Astrocyte (in vitro differentiated cells and primary cell): ENCODE measurements around the gene CYP39A1. TPM values are rescaled to one million over a fixed set of nuclear protein-coding genes. Genes with fewer than 3 reads are reported as not detected.

Experiments used
- DNase-seq: peaks from one replicate; pipeline ENCODE4 v3.0.0-alpha.2; 2010; ENCODE audit warnings: low read depth
- FAIRE-seq: peaks from 2 replicates; lab custom pipeline; 2011; peaks lifted over from hg19 to GRCh38; lab: Jason Lieb, UNC
- H2AFZ ChIP-seq: 2 replicates; pipeline ENCODE4 v1.6.0; 2012; ENCODE audit warnings: low read depth, low read length, inconsistent platforms
- H3K27ac ChIP-seq: 2 replicates; pipeline ENCODE4 v1.5.1; 2011; ENCODE audit warnings: low read depth, low read length, inconsistent platforms
- H3K27me3 ChIP-seq: 2 replicates; pipeline ENCODE4 v1.6.0; 2011; ENCODE audit warnings: low read length, inconsistent platforms; ENCODE audit not compliant: insufficient read depth
- H3K36me3 ChIP-seq: 2 replicates; pipeline ENCODE4 v1.5.1; 2011; ENCODE audit warnings: low read length, inconsistent platforms; ENCODE audit not compliant: insufficient read depth
- H3K4me1 ChIP-seq: 2 replicates; pipeline ENCODE4 v1.5.1; 2011; ENCODE audit warnings: low read length, inconsistent platforms; ENCODE audit not compliant: insufficient read depth
- H3K4me2 ChIP-seq: 2 replicates; pipeline ENCODE4 v1.6.0; 2012; ENCODE audit warnings: low read length, inconsistent platforms
- H3K4me3 ChIP-seq: 2 replicates; pipeline ENCODE4 v1.5.1; 2011; ENCODE audit warnings: low read depth, mild to moderate bottlenecking, low read length, inconsistent platforms; ENCODE audit not compliant: insufficient read depth
- H3K79me2 ChIP-seq: 2 replicates; pipeline ENCODE4 v1.6.0; 2012; ENCODE audit warnings: mild to moderate bottlenecking, low read length, inconsistent platforms; ENCODE audit not compliant: insufficient read depth
- H3K9ac ChIP-seq: 2 replicates; pipeline ENCODE4 v1.6.0; 2012; ENCODE audit warnings: mild to moderate bottlenecking, low read length, inconsistent platforms
- H3K9me3 ChIP-seq: 2 replicates; pipeline ENCODE4 v1.5.1; 2012; ENCODE audit warnings: low read depth, mild to moderate bottlenecking, low read length, inconsistent platforms; ENCODE audit not compliant: insufficient read depth
- H4K20me1 ChIP-seq: 2 replicates; pipeline ENCODE4 v1.6.0; 2012; ENCODE audit warnings: low read length, inconsistent platforms; ENCODE audit not compliant: insufficient read depth
- H3K27ac Mint-ChIP-seq: one replicate; pipeline ENCODE4 v1.8.0; 2021; ENCODE audit warnings: mild to moderate bottlenecking, mixed read lengths; ENCODE audit not compliant: unreplicated experiment
- H3K27me3 Mint-ChIP-seq: one replicate; pipeline ENCODE4 v1.8.0; 2021; ENCODE audit warnings: low read depth, mixed read lengths; ENCODE audit not compliant: unreplicated experiment
- H3K36me3 Mint-ChIP-seq: one replicate; pipeline ENCODE4 v1.8.0; 2021; ENCODE audit warnings: low read depth, mixed read lengths; ENCODE audit not compliant: unreplicated experiment
- H3K4me1 Mint-ChIP-seq: one replicate; pipeline ENCODE4 v1.8.0; 2021; ENCODE audit warnings: low read depth, mixed read lengths; ENCODE audit not compliant: unreplicated experiment
- H3K4me3 Mint-ChIP-seq: one replicate; pipeline ENCODE4 v1.8.0; 2021; ENCODE audit warnings: mild to moderate bottlenecking, moderate library complexity, mixed read lengths; ENCODE audit not compliant: unreplicated experiment
- H3K9me3 Mint-ChIP-seq: one replicate; pipeline ENCODE4 v1.8.0; 2021; ENCODE audit warnings: mild to moderate bottlenecking, mixed read lengths; ENCODE audit not compliant: unreplicated experiment
- CTCF ChIP-seq: IDR thresholded peaks from 2 replicates; pipeline ENCODE4 v1.5.1; 2011; ENCODE audit warnings: low read depth, mild to moderate bottlenecking, inconsistent platforms, low read length, moderate library complexity; ENCODE audit not compliant: insufficient read depth
- EZH2 ChIP-seq: IDR thresholded peaks from 2 replicates; pipeline ENCODE4 v1.6.1; 2012; ENCODE audit warnings: mild to moderate bottlenecking, low read length, inconsistent platforms; ENCODE audit not compliant: insufficient read depth
- total RNA-seq: library from RNA; stranded (reverse); gene quantifications from 2 replicates; pipeline ENCODE4 v1.2.1, GENCODE V29; 2021

Gene CYP39A1
- total RNA-seq, 1 donor from 2014 or later: 0.84 TPM

- H3K27ac Mint-ChIP-seq: no peak overlapping the region
- H3K36me3 Mint-ChIP-seq: no peaks in the 10 kb centered on the region
- Histone ChIP-seq H3K27ac (no peak overlapping the region), H3K4me2 (no peak overlapping the region), H3K4me3 (no peak overlapping the region), H3K4me1 (no peaks in the 10 kb centered on the region), H3K79me2 (no peaks in the 10 kb centered on the region), H3K36me3 (no peaks in the 10 kb centered on the region), H4K20me1 (no peaks in the 10 kb centered on the region), H3K27me3 (no peaks in the 10 kb centered on the region), H3K9ac (no peak overlapping the region), H2AFZ (no peak overlapping the region), H3K9me3 (no peaks in the 10 kb centered on the region)
- H3K4me3 Mint-ChIP-seq: no peak overlapping the region
- no peaks in the 10 kb centered on the region for H3K4me1 Mint-ChIP-seq
- FAIRE-seq (no peak), DNase-seq (no peak)
- no peaks in the 10 kb centered on the region for H3K27me3 Mint-ChIP-seq
- no peak for TF ChIP-seq EZH2
- no peak for TF ChIP-seq CTCF
- peaks cover 2% of the 10 kb centered on the region for H3K9me3 Mint-ChIP-seq
These were observed 87.1 kb downstream of the CYP39A1 start for GRCh38 chr6:46565531-46565930.

DNA sequence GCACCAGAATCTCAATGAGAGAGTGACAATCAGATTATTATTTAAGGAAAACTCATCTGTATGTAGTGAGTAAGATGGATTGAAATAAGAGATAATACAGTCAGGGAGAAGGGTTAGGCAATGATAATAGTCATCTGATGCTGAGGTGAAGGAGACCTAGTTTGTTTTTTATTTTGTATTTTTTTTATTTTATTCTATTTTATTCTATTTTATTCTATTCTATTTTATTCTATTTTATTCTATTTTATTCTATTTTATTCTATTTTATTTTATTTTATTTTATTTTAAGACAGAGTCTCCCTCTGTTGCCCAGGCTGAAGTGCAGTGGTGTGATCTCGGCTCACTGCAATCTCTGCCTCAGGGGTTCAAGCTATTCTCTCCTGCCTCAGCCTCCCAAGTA, 88.7 kb downstream of the CYP39A1 start:
- H3K9me3 ChIP-seq: no peaks in the 10 kb centered on the region
- H3K4me2 ChIP-seq: no peak overlapping the region
- no peak for TF ChIP-seq CTCF
- TF ChIP-seq EZH2: no peak
- DNase-seq (no peak), FAIRE-seq (no peak)
- H3K4me3 ChIP-seq: no peak overlapping the region
- no peaks in the 10 kb centered on the region for H3K4me1 ChIP-seq
- no peak overlapping the region for H2AFZ ChIP-seq
- Mint-ChIP-seq H3K4me1 (no peaks in the 10 kb centered on the region), H3K27ac (no peak overlapping the region), H3K4me3 (no peak overlapping the region), H3K9me3 (peaks cover 2% of the 10 kb centered on the region), H3K36me3 (no peaks in the 10 kb centered on the region), H3K27me3 (no peaks in the 10 kb centered on the region)
- H3K9ac ChIP-seq: no peak overlapping the region
- no peaks in the 10 kb centered on the region for H3K36me3 ChIP-seq
- no peaks in the 10 kb centered on the region for H3K79me2 ChIP-seq
- no peaks in the 10 kb centered on the region for H4K20me1 ChIP-seq
- H3K27ac ChIP-seq: no peak overlapping the region
- no peaks in the 10 kb centered on the region for H3K27me3 ChIP-seq

DNA sequence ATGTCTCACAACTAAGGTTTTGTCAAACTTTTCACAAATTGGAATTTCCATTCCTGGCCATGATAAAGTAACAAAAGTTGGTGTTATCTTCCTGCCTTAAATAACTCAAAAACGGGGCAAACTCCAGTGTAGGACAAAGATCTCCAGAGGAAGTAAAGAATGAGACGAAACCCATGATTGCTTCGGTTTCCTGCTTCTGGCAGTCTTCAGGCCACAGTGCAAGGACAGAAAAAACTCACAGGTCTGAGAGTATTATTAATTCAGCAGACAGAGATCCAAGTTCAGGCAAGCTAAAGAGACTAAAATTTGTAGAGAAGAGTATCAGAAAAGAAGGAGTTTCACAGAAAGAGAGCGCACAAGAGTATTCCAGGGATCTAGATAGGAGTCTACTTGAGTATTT, 96.6 kb downstream of the CYP39A1 start:
- H4K20me1 ChIP-seq: no peaks in the 10 kb centered on the region
- Mint-ChIP-seq H3K36me3 (no peaks in the 10 kb centered on the region), H3K4me1 (no peaks in the 10 kb centered on the region), H3K27me3 (no peaks in the 10 kb centered on the region), H3K4me3 (no peak overlapping the region), H3K27ac (no peak overlapping the region), H3K9me3 (no peaks in the 10 kb centered on the region)
- FAIRE-seq (no peak), DNase-seq (no peak)
- H3K9me3 ChIP-seq: no peaks in the 10 kb centered on the region
- H3K27ac ChIP-seq: no peak overlapping the region
- no peak overlapping the region for H2AFZ ChIP-seq
- no peak for TF ChIP-seq EZH2
- no peak for TF ChIP-seq CTCF
- no peaks in the 10 kb centered on the region for H3K79me2 ChIP-seq
- H3K4me1 ChIP-seq: no peaks in the 10 kb centered on the region
- no peak overlapping the region for H3K4me2 ChIP-seq
- H3K36me3 ChIP-seq: no peaks in the 10 kb centered on the region
- no peak overlapping the region for H3K4me3 ChIP-seq
- no peaks in the 10 kb centered on the region for H3K27me3 ChIP-seq
- no peak overlapping the region for H3K9ac ChIP-seq
